Upper lobe of left lung (tissue), 6 donors: Measurements from ENCODE around the gene IMMP2L. TPM values are rescaled to one million over a fixed set of nuclear protein-coding genes. Genes with fewer than 3 reads are reported as not detected.

Source experiments
- ATAC-seq, 2 donors: fragments of 200-7000 bp; cut with Tn5 transposase; one replicate each; pipeline ENCODE4 v1.9.1; 2022; ENCODE audit warnings: mild to moderate bottlenecking in 2 of 2, moderate library complexity in 2 of 2; ENCODE audit not compliant: low FRiP score in 2 of 2
- DNase-seq, 2 donors: peaks; one replicate each; pipeline ENCODE4 v3.0.0-alpha.2; 2019 to 2020
- H3K27ac ChIP-seq, 4 donors: fragments of 200-600 bp; sonication (generic); one replicate each; pipeline ENCODE4 v1.5.1; 2016 to 2019
- H3K27me3 ChIP-seq, 4 donors: fragments of 200-600 bp; sonication (generic); one replicate each; pipeline ENCODE4 v1.5.1; 2017 to 2019
- H3K36me3 ChIP-seq, 4 donors: fragments of 200-600 bp; sonication (generic); one replicate each; pipeline ENCODE4 v1.5.1; 2016 to 2019
- H3K4me1 ChIP-seq, 4 donors: fragments of 200-600 bp; sonication (generic); one replicate each; pipeline ENCODE4 v1.5.1; 2018 to 2019
- H3K4me3 ChIP-seq, 4 donors: fragments of 200-600 bp; sonication (generic); one replicate each; pipeline ENCODE4 v1.5.1; 2017 to 2019; ENCODE audit warnings: mild to moderate bottlenecking in 2 of 4, moderate library complexity in 1 of 4
- H3K9me3 ChIP-seq, 4 donors: fragments of 200-600 bp; sonication (generic); one replicate each; pipeline ENCODE4 v1.5.1; 2018 to 2019
- CTCF ChIP-seq, 6 experiments: fragments of 450-650 bp in 4 of 6; fragments of 200-600 bp in 2 of 6; sonication (generic) in 2 of 6; IDR thresholded peaks; one replicate each; pipeline ENCODE4 v1.5.1; 2016 to 2019; ENCODE audit warnings: antibody characterized with exemption in 6 of 6
- EP300 ChIP-seq, 4 donors: sonication (generic); formaldehyde crosslinking; IDR thresholded peaks; one replicate each; pipeline ENCODE4 v1.5.1; 2017; ENCODE audit warnings: antibody characterized with exemption in 4 of 4, control low read depth in 2 of 4
- POLR2A ChIP-seq, 4 donors: fragments of 450-650 bp; IDR thresholded peaks; one replicate each; pipeline ENCODE4 v1.5.1; 2016 to 2017; ENCODE audit warnings: antibody characterized with exemption in 4 of 4, mild to moderate bottlenecking in 2 of 4
- POLR2AphosphoS5 ChIP-seq, 2 donors: sonication (generic); formaldehyde crosslinking; IDR thresholded peaks; one replicate each; pipeline ENCODE4 v1.5.1; 2017; ENCODE audit warnings: antibody characterized with exemption in 2 of 2
- WGBS, 2 donors: methylation state at CpG; one replicate each; pipeline ENCODE4 v1.1.5; 2017 to 2018; 5-methylcytosine and 5-hydroxymethylcytosine counted together
- total RNA-seq, 6 donors: library from RNA; depleted of rRNA in 4 of 6; stranded (reverse); fragments of >200 nt in 4 of 6; gene quantifications; one replicate each; pipeline versions ENCODE4 v1.1.0 to v1.2.1, GENCODE V29; 2016 to 2021
- donor health status: DM: no; HTN: no; CAD: no; lungs with moderate emphysema.
- donor health status: DM: no; HTN: yes; CAD: no; lungs with severe emphysema.

IMMP2L gene
- total RNA-seq, 6 donors from 2014 or later = 7.1 to 17.5 (median 11.3) TPM

- WGBS, 2 donors = 90 to 91% methylated on average over 1 of the region's 1 CpG
- no peaks in the 10 kb centered on the region for H3K9me3 ChIP-seq
- H3K27me3 ChIP-seq = no peaks in the 10 kb centered on the region
- H3K4me1 ChIP-seq = no peaks in the 10 kb centered on the region
- no peak overlapping the region for H3K27ac ChIP-seq
- TF ChIP-seq POLR2A (IDR thresholded peaks at IDR 0.05) (no peak), POLR2AphosphoS5 (IDR thresholded peaks at IDR 0.05) (no peak)
- H3K36me3 ChIP-seq = no peaks in the 10 kb centered on the region
- DNase-seq = no peak
- no peak overlapping the region for H3K4me3 ChIP-seq
- no peak for ATAC-seq
Observed at GRCh38 chr7:111595780-111596179, 33.5 kb upstream of the IMMP2L start.

DNA sequence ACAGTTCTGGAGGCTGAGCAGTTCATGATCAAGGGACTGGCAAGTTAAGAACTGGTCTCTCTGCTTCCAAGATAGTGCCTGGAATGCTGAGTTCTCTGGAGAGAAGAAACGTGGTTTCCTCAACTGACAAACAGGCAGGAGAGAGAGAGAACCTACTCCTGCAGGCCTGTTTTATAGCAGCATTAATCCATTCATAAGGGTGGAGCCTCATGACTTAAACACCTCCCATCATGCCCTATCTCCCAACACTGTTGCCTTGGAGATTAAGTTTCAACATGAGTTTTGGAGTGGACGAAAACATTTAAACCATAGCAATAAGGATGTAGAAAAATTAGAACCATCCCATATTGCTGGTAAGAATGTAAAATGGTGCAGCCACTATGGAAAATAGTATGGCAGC lies 32.3 kb upstream of the IMMP2L start:
- Histone ChIP-seq H3K4me3 (no peak overlapping the region), H3K27me3 (no peaks in the 10 kb centered on the region), H3K4me1 (no peaks in the 10 kb centered on the region), H3K36me3 (no peaks in the 10 kb centered on the region), H3K9me3 (no peaks in the 10 kb centered on the region), H3K27ac (no peak overlapping the region)
- TF ChIP-seq CTCF (IDR thresholded peaks at IDR 0.05) (no peak), POLR2A (IDR thresholded peaks at IDR 0.05) (no peak), POLR2AphosphoS5 (IDR thresholded peaks at IDR 0.05) (no peak), EP300 (IDR thresholded peaks at IDR 0.05) (no peak)
- no peak for DNase-seq
- WGBS, 2 donors = 57 to 62% methylated on average over 2 of the region's 2 CpGs
- peak in 1 of 2 donors; percentile 8 for ATAC-seq

DNA sequence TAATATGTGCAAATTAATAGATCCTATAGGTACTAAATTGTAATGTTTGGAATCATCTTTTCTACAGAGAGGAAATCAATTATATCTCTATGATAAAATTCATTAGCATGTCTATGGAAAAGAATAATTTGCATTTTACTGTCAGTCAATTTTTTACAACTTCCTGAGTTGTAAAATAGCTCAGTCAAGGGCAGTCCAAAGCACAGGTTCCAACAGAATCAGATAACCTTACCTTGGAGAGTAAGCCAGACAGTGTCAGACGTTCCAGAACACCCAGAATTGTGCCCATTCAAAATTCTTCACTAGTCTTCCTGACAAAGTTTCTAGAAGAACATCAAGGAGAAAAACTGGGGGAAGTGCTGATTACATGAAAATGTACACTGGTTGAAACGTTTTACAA lies 31.1 kb upstream of the IMMP2L start:
- H3K4me3 ChIP-seq = no peak overlapping the region
- ATAC-seq = no peak
- H3K27me3 ChIP-seq = no peaks in the 10 kb centered on the region
- no peak overlapping the region for H3K27ac ChIP-seq
- WGBS, 2 donors = 43 to 49% methylated on average over 2 of the region's 2 CpGs
- no peaks in the 10 kb centered on the region for H3K36me3 ChIP-seq
- no peaks in the 10 kb centered on the region for H3K4me1 ChIP-seq
- TF ChIP-seq EP300 (IDR thresholded peaks at IDR 0.05) (no peak), CTCF (IDR thresholded peaks at IDR 0.05) (no peak), POLR2AphosphoS5 (IDR thresholded peaks at IDR 0.05) (no peak), POLR2A (IDR thresholded peaks at IDR 0.05) (no peak)
- DNase-seq = no peak
- no peaks in the 10 kb centered on the region for H3K9me3 ChIP-seq

GRCh38 chr7:111588065-111588433 lies 25.8 kb upstream of the IMMP2L start:
- 86 to 90% methylated on average over 3 of the region's 3 CpGs for WGBS, 2 donors
- Histone ChIP-seq H3K27ac (no peak overlapping the region), H3K27me3 (no peaks in the 10 kb centered on the region), H3K4me3 (no peak overlapping the region), H3K9me3 (no peaks in the 10 kb centered on the region), H3K36me3 (no peaks in the 10 kb centered on the region), H3K4me1 (no peaks in the 10 kb centered on the region)
- TF ChIP-seq EP300 (IDR thresholded peaks at IDR 0.05) (no peak), POLR2A (IDR thresholded peaks at IDR 0.05) (no peak), POLR2AphosphoS5 (IDR thresholded peaks at IDR 0.05) (no peak), CTCF (IDR thresholded peaks at IDR 0.05) (no peak)
- no peak for DNase-seq
- no peak for ATAC-seq

DNA sequence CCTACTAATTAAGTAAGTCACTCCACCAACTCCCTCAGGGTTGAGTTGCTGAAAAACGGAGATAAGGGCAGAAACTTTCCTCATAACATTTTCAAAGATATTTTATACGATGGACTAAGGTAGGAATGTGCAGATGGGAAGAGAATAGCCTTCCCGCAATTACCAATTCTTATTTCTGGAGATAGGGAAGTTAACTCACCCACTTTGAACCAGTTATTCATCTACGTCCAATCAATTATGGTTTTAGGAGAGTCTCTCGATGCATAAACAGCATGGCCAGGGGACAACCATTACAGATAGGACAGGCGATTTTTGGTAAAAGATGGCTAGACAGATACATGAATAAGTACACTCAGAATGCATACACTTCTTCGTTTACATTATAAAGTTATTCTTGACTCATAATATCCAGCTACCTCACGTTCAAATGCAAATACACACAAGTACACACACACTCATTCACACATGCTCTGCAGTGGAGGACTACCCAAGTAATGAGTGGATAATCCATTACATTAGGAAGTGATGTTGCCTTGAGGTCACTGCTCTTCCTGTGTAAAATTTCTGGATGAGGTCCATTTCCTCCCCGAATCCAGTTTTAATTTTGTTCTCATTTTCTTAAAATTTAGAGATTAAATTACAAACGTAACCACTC lies 25.2 kb upstream of the IMMP2L start:
- Histone ChIP-seq H3K27ac (no peak overlapping the region), H3K36me3 (no peaks in the 10 kb centered on the region), H3K27me3 (no peaks in the 10 kb centered on the region), H3K9me3 (no peaks in the 10 kb centered on the region), H3K4me3 (no peak overlapping the region), H3K4me1 (no peaks in the 10 kb centered on the region)
- 80 to 85% methylated on average over 10 of the region's 10 CpGs for WGBS, 2 donors
- ATAC-seq = no peak
- TF ChIP-seq POLR2AphosphoS5 (IDR thresholded peaks at IDR 0.05) = no peak
- TF ChIP-seq CTCF (IDR thresholded peaks at IDR 0.05) = no peak
- TF ChIP-seq POLR2A (IDR thresholded peaks at IDR 0.05) = no peak
- TF ChIP-seq EP300 (IDR thresholded peaks at IDR 0.05) = no peak
- DNase-seq = no peak
